Smooth muscle cell of the brain vasculature (primary cell): ENCODE data around the gene TMEM223.
"Not testable (repeated sequence)": the region's sequence is repeated elsewhere in the genome, so short reads cannot be mapped to it uniquely, and the experiment has no call there.

Experiments used
- DNase-seq: peaks from one replicate; pipeline ENCODE4 v3.0.0-alpha.2; 2012; ENCODE audit warnings: low read depth, low spot score

Gene TMEM223

GRCh38 chr11:62801071-62801470 lies 9.3 kb upstream of the TMEM223 start:
- no peak for DNase-seq

DNA sequence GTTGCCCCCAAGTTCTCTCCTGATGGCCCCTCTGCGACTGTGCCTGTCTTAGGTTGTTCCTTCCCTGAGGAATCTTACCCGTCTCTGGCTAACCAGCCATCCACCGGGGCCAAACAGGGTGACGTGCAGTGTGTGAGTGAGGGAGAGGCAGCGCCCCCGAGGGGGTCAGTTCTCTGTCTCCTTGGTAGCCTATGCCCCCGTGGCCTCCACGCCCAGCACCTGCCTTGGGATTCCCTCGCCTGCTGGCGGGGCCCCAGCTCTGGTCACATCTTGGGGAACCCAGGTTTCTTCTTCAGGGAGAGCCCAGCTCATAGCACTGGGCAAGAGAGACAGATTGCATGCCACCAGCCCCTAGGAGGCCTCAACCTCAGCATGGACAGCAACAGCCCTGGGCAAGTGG lies 7.7 kb upstream of the TMEM223 start:
- no peak for DNase-seq

DNA sequence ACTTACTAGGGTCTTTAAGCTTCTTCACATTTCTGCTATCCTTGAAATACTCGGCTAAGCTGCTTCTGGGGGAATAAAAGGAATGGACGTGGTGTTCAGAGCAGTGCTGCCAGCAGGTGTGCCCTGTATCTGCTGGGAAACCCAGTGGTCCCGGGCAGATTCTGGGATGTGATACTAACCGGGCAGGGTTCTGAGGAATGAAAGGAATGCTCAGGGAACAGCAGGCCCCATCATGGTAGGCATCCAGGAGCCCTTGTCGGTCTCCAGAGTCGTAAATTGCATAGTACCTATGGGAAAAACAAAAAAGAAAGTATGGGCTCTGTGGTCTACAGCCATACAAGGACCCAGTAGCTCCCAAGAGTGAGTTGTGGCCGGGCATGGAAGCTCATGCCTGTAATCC lies 4.5 kb upstream of the TMEM223 start:
- no peak for DNase-seq

GRCh38 chr11:62794201-62794775 lies 2.5 kb upstream of the TMEM223 start:
- DNase-seq, result no peak

DNA sequence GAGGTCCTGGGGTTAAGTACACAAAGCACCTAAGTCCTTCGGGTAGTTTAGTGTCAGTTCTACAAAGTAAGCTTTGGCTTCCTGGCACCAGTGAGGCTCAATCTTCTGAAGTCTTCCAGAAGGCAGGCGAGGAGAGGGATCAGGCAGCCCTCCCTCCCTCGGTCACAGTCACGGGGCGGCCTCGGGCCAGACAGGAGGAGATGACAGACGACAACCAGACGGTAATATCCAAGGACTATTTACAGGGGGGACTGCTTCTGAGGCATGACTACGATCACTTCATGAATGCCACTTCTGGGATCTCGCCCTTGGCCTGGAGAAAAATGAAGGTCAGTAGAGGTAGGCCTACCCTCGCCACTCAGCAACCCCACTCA lies 383 bp upstream of the TMEM223 start:
- no peak for DNase-seq

GRCh38 chr11:62789576-62789975 lies 2.2 kb downstream of the TMEM223 start:
- DNase-seq, result no peak

DNA sequence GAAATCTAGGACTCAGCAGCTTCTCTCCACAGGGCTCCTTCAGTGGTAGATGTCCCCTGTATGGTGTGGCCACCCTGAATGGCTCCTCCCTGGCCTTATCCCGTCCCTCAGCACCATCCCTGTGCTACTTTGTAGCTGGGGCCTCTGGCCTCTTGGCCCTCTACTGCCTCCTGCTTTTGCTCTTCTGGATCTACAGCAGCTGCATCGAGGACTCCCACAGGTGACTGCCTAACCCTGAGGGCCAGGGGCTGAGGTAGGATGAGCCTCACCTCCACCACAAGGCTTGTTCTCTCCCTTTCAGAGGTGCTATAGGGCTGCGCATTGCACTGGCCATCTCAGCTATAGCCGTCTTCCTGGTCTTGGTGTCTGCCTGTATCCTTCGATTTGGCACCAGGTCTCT lies 2.8 kb downstream of the TMEM223 start:
- DNase-seq, result no peak

DNA sequence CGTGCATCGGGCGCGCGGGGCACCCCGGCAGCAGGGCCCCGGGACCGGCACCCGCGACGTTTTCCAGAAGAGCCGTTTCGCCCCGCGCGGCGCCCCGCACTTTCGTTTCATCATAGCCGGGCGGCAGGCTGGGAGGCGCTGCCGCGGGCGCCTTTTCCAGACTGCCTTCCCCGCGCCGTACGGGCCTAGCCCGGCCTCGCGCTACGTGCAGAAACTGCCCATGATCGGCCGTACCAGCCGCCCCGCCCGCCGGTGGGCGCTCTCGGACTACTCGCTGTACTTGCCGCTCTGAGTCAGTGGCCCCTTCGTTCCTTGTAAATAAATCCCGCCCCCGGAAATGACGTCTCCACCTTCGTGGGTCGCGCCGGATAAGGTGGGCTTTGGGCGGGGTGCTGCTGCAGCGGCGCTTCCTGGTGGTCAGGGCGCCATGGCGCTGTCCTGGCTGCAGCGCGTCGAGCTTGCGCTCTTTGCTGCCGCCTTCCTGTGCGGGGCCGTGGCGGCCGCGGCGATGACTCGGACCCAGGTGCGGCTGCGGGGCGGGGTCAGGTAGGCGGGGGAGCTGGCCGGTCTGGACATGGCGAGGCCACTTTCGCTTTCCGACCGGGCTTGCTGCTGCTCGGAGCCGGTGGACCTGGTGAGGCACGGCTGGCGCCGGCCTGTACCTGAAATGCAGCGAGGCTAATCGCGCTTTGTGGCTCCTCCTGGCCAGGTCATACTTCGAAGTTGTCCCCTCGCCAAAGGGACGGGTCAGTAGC lies 4.6 kb downstream of the TMEM223 start, which contains the start of gene TMEM179B:
Gene TMEM179B (plus strand): TSS at position 398 of the 755 bp plus-strand sequence. CDS start 30 bp downstream, at position 428.
- DNase-seq, result peak; percentile 97

DNA sequence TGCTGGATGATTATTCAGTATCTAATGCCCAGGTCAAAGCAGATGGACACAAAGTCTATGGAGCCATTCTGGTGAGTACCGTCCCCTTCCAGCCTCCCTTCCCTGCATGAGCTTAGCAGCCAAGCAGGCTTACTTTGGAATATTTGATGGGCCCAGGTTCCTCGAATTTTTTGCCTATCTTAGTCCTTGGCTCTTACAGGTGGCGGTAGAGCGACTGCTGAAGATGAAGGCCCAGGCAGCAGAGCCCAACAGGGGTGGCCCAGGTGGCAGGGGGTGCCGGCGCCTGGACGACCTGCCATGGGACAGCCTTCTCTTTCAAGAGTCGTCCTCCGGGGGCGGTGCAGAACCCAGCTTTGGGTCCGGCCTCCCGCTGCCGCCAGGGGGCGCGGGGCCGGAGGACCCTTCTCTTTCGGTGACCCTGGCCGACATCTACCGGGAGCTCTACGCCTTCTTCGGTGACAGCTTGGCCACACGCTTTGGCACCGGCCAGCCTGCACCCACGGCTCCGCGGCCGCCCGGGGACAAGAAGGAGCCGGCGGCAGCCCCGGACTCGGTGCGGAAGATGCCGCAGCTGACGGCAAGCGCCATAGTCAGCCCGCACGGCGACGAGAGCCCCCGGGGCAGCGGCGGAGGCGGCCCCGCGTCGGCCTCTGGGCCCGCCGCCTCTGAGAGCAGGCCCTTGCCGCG lies 5.3 kb downstream of the TMEM223 start:
- DNase-seq, result no peak

DNA sequence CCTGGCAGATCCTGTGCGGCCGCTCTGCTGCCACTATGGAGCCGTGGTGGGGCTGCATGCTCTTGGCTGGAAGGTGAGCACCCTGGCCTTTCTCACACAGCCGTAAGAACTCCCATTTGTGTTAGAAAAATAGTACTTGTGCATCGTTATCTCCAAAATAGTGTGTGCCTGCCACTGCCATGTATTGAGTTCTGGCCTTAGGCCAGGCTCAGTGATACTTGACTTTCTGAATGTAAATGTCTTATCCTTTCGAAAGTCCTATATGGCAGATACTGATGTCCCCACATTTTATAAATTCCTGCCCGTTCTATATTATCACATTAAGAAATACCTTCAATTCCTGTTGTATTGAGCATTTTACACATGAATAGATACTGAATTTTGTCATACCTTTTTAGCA lies 9.1 kb downstream of the TMEM223 start:
- no peak for DNase-seq

GRCh38 chr11:62778441-62778840 lies 13.4 kb downstream of the TMEM223 start:
- no peak for DNase-seq

- no peak for DNase-seq
These were observed 14.4 kb downstream of the TMEM223 start for GRCh38 chr11:62777389-62777788.

DNA sequence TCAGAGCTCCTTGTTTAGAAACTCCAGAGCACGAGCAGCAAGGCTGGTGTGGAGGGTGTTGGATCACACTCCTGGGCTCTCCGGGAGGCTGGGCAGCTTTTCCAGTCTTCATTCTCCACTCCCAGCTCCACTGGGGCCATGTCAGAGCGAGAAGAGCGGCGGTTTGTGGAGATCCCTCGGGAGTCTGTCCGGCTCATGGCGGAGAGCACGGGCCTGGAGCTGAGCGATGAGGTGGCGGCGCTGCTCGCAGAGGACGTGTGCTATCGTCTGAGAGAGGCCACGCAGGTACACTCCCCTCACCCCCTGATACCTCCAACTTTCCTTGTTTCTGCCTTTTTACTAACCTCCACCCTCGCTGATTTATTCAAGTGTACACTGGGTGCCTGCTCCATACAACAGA lies 16.2 kb downstream of the TMEM223 start:
- no peak for DNase-seq

DNA sequence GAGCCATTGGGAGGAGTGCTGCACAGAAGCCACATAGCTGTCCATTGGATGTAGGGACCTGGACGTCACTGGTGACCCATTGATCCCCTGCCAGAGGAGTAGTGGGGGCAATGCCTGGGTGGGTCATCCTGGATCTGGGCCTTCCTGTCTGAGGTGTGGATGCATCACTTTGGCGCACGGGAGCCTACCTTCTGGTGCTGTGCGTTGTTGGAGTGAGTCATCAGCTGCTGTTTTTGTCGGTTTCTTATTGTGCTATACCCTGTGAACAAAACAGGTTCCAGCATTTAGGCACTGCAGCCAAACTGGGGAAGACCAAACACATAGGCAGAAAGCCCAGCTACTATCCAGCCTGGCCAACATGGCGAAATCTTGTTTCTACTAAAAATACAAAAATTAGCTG lies 17.4 kb downstream of the TMEM223 start:
- no peak for DNase-seq

DNA sequence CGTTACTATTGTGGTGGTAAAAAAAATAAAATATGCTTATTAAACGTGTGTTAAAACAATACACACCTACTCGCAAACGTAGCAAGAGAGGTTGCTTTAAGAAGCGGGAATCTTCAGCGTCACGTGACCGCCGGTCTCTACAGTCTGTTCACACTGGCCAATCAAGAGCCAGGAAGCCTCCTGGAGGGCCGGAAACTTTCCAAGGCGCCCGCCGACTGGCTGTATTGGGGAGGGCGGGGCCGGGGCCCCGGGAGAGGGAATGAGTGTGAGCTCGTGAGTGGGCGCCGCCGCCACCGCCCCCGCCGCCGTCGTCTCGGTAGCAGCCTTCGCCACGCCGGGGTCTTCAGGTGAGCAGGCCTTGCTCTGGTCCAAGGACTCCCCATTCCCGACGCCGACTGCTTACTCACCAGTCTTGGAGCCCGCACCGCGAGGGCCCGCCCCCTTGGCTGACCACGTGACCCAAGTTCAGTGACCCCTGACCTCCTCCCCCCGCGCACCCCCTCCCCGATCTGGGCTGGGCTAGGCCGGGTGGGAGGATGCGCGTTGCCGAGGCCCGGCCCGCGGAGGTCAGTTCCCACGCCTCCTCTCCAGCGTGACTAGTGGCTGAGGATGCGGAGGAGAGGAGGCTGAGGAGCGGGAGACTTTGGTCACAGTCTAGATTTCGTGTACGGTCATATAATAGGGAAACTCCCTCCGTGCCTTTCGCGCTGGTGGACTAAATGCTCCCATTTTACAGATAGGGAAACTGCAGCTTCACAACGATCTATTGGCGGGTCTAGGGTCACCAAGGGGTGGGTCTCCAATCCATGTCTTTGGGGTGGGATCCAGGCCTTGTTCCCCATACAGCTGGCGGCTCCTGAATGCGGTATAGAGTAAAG lies 20.4 kb downstream of the TMEM223 start, which contains the start of gene TAF6L:
Gene TAF6L (plus strand): TSS at position 253 of the 878 bp plus-strand sequence. CDS start 4,388 bp downstream, outside the sequence.
- DNase-seq, result peak; percentile 93

- DNase-seq, result no peak
These were observed 21.0 kb downstream of the TMEM223 start for GRCh38 chr11:62770778-62771143.

DNA sequence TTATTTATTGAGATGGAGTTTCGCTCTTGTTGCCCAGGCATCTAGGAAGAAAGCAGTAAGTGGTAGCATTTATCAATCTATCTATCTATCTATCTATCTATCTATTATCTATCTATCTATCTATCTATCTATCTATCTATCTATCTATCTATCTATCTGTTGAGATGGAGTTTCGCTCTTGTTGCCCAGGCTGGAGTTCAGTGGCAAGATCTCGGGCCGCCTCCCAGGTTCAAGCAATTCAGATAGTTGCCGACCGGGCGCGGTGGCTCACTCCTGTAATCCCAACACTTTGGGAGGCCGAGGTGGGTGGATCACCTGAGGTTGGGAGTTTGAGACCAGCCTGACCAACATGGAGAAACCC lies 31.0 kb downstream of the TMEM223 start:
- not testable (repeated sequence) for DNase-seq

- DNase-seq, result no peak
These were observed 33.7 kb downstream of the TMEM223 start for GRCh38 chr11:62757846-62758788.

DNA sequence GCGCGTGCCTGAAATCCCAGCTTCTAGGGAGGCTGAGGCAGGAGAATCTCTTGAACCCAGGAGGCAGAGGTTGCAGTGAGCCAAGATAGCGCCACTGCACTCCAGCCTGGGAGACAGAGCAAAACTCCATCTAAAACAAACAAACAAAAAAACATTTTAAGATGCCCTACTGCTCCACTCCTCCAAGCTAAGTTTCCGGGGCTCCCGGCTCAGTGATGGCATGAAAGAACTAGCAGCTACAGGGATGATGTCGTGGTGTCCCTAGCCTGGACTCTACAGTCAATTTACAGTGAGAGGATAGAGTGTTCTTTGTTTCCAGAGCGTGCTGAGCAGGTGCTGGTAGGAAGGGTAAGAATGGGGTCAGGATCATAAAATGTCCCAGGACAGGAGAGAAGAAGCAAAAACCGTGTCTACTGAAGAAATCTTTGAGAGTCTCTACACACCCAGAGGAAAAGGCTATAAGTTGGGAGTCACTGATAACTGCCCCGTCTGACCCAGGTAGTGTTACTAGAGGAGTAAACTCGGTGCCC lies 36.7 kb downstream of the TMEM223 start:
- no peak for DNase-seq
